Eye (tissue), 1 donor: Measurements from ENCODE around the gene IQGAP1.

ENCODE experiments used
- DNase-seq: peaks from one replicate; pipeline ENCODE4 v3.0.0-alpha.2; 2015

Gene IQGAP1

DNA sequence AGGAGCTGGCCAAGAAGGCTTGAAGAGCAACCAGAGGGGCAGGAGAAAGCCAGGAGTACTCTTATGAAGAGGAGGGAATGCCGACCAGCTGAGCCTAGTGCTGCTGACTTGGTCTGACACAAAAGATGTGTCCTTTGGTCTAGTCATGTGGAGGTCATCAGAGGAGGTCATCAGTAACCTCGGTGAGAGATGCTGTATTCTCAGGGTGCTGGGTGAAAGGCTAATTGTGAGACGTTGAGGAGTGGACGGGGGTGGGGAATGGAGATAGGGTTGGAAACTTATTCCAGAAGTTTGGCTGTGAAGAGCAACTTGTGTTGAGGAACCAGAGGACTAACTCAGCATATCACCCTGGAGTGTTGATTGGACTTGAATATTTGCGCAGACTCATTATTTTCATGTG lies 147.2 kb downstream of the IQGAP1 start:
- no peak for DNase-seq

DNA sequence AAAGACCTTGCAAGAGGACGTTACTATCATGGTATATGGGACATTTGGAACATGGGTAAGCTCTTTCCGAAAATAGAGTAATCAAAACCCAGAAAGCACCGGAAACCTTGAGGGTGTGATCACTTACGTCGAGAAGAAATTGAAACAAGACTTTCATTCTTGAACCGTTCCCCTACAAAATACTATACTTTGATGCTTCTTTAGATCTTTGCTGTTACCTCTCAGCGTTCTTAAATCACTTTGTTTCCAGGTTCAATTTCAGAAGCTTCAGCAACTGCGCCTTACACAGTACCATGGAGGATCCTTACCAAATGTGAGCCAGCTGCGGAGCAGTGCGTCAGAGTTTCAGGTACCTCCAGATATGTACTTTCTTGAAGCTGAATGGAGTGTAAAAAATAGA lies 151.7 kb downstream of the IQGAP1 start:
- DNase-seq: no peak

DNA sequence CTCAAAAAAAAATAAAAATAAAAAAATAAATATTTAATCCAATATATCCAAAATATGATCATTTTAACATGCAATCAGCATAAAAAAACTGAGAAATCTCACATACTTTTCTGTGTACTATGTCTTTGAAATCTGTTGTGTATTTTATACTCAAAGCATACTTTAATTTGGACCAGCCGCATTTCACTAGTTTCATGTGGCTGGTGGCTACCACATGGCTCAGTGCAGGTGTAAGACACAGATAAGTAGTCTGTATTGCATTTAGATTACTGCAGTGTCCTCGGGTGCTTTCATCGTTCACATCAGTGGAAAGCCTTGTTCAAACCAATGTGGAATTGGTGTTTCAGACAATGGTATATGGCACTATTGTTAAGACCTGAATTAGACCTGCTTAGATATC lies 152.7 kb downstream of the IQGAP1 start:
- DNase-seq: no peak

- no peak for DNase-seq
Observed at GRCh38 chr15:90545095-90545494, 157.1 kb downstream of the IQGAP1 start.

GRCh38 chr15:90547540-90547939 lies 159.5 kb downstream of the IQGAP1 start:
- DNase-seq: no peak

GRCh38 chr15:90550919-90551318 lies 162.9 kb downstream of the IQGAP1 start:
- no peak for DNase-seq
